CD14-positive monocyte (primary cell): Measurements from ENCODE around the gene KLHL21. TPM values are rescaled to one million over a fixed set of nuclear protein-coding genes. Genes with fewer than 3 reads are reported as not detected.
"Not testable (repeated sequence)": the region's sequence is repeated elsewhere in the genome, so short reads cannot be mapped to it uniquely, and the experiment has no call there.

Source experiments
- DNase-seq, 3 donors: peaks; one replicate each; pipeline ENCODE4 v3.0.0-alpha.2; 2011 to 2022
- H2AFZ ChIP-seq: 2 replicates; pipeline ENCODE4 v1.6.0; 2012; ENCODE audit warnings: mild to moderate bottlenecking, low read depth, low read length, inconsistent platforms; ENCODE audit not compliant: insufficient read depth, poor library complexity, severe bottlenecking
- H3K27ac ChIP-seq, 2 donors: 1 replicate in 1 of 2; 2 replicates in 1 of 2; pipeline ENCODE4 v1.5.1; 2012 to 2013; ENCODE audit warnings: low read length in 2 of 2, control low read depth in 1 of 2, inconsistent platforms in 1 of 2, low read depth in 1 of 2, mild to moderate bottlenecking in 1 of 2
- H3K27me3 ChIP-seq, 2 donors: one replicate each; pipeline versions ENCODE4 v1.6.0 to v1.6.1; 2011 to 2013; ENCODE audit warnings: low read length in 2 of 2; ENCODE audit not compliant: control insufficient read depth in 2 of 2, insufficient read depth in 2 of 2
- H3K36me3 ChIP-seq, 2 donors: replicated peaks in 1 of 2; 1 replicate in 1 of 2; 2 replicates in 1 of 2; pipeline versions ENCODE4 v1.5.1 to v1.6.1; 2012 to 2013; ENCODE audit warnings: low read length in 2 of 2, control low read depth in 1 of 2, inconsistent platforms in 1 of 2, mild to moderate bottlenecking in 1 of 2; ENCODE audit not compliant: insufficient read depth in 2 of 2, control insufficient read depth in 1 of 2
- H3K4me1 ChIP-seq, 2 donors: 1 replicate in 1 of 2; 2 replicates in 1 of 2; pipeline versions ENCODE4 v1.5.1 to v1.6.1; 2012 to 2013; ENCODE audit warnings: low read length in 2 of 2, control low read depth in 1 of 2, inconsistent platforms in 1 of 2, mild to moderate bottlenecking in 1 of 2, moderate library complexity in 1 of 2; ENCODE audit not compliant: insufficient read depth in 2 of 2, control insufficient read depth in 1 of 2
- H3K4me2 ChIP-seq: replicated peaks from 2 replicates; pipeline ENCODE3; 2012; ENCODE audit warnings: low read length, moderate library complexity, mild to moderate bottlenecking; ENCODE audit not compliant: poor library complexity, severe bottlenecking; ENCODE audit errors: extremely low read depth
- H3K4me3 ChIP-seq, 3 experiments: fragments of 200-600 bp in 1 of 3; sonication (generic) in 1 of 3; replicated peaks in 1 of 3; 1 replicate in 2 of 3; 2 replicates in 1 of 3; pipeline ENCODE4 v1.5.1; 2011 to 2013; ENCODE audit warnings: low read length in 3 of 3, mild to moderate bottlenecking in 3 of 3, control low read depth in 2 of 3, low read depth in 2 of 3, inconsistent platforms in 1 of 3, moderate library complexity in 1 of 3
- H3K79me2 ChIP-seq: 2 replicates; pipeline ENCODE4 v1.6.0; 2012; ENCODE audit warnings: mild to moderate bottlenecking, control low read depth, inconsistent platforms, low read length, moderate library complexity; ENCODE audit not compliant: insufficient read depth
- H3K9ac ChIP-seq: 2 replicates; pipeline ENCODE4 v1.6.0; 2017; ENCODE audit warnings: low read length, mild to moderate bottlenecking; ENCODE audit not compliant: insufficient read depth, poor library complexity, severe bottlenecking
- H3K9me3 ChIP-seq, 2 donors: replicated peaks in 1 of 2; 1 replicate in 1 of 2; 2 replicates in 1 of 2; pipeline versions ENCODE4 v1.5.1 to v1.6.1; 2012 to 2013; ENCODE audit warnings: low read length in 2 of 2, control low read depth in 1 of 2; ENCODE audit not compliant: control insufficient read depth in 1 of 2, insufficient read depth in 1 of 2
- H4K20me1 ChIP-seq: 2 replicates; pipeline ENCODE4 v1.6.0; 2012; ENCODE audit warnings: mild to moderate bottlenecking, low read length, control low read depth, moderate library complexity; ENCODE audit not compliant: insufficient read depth
- H3K27ac Mint-ChIP-seq, 7 donors: one replicate each; pipeline ENCODE4 v1.8.0; 2020; ENCODE audit warnings: mild to moderate bottlenecking in 7 of 7, mixed read lengths in 7 of 7, moderate library complexity in 6 of 7, inconsistent platforms in 2 of 7
- H3K27me3 Mint-ChIP-seq, 3 donors: one replicate each; pipeline ENCODE4 v1.8.0; 2021 to 2022; ENCODE audit warnings: low read depth in 3 of 3, mild to moderate bottlenecking in 3 of 3, mixed read lengths in 3 of 3, moderate library complexity in 3 of 3, inconsistent platforms in 1 of 3
- H3K36me3 Mint-ChIP-seq, 2 donors: one replicate each; pipeline ENCODE4 v1.8.0; 2020; ENCODE audit warnings: mixed read lengths in 2 of 2, inconsistent platforms in 1 of 2, mild to moderate bottlenecking in 1 of 2
- H3K4me1 Mint-ChIP-seq: one replicate; pipeline ENCODE4 v1.8.0; 2020; ENCODE audit warnings: mild to moderate bottlenecking, mixed read lengths
- H3K4me3 Mint-ChIP-seq, 2 donors: one replicate each; pipeline ENCODE4 v1.8.0; 2020; ENCODE audit warnings: mild to moderate bottlenecking in 2 of 2, mixed read lengths in 2 of 2, moderate library complexity in 1 of 2
- H3K9me3 Mint-ChIP-seq, 7 donors: one replicate each; pipeline ENCODE4 v1.8.0; 2020 to 2022; ENCODE audit warnings: mixed read lengths in 7 of 7, mild to moderate bottlenecking in 6 of 7, moderate library complexity in 6 of 7, inconsistent platforms in 2 of 7
- CTCF ChIP-seq: fragments of 200-600 bp; IDR thresholded peaks from one replicate; pipeline ENCODE4 v1.8.0; 2022; ENCODE audit warnings: antibody characterized with exemption, mild to moderate bottlenecking
- WGBS: methylation state at CpG from one replicate; pipeline ENCODE4 v1.1.5; 2013; ENCODE audit warnings: missing lambda C conversion rate; ENCODE audit not compliant: insufficient coverage; 5-methylcytosine and 5-hydroxymethylcytosine counted together
- intact Hi-C, 2 donors: fragments of 100-400 bp; cut with micrococcal nuclease; formaldehyde crosslinking; loops; one replicate each; pipeline versions ENCODE4 v1.15.0 to v1.15.1; 2023
- polyA plus RNA-seq, 3 donors: library from polyadenylated mRNA; depleted of rRNA in 1 of 3; unstranded in 2 of 3; stranded (reverse) in 1 of 3; fragments of 300-500 nt in 2 of 3; fragments of >200 nt in 1 of 3; fragmentation: Illumina TruSeq in 2 of 3; gene quantifications; 1 replicate in 2 of 3; 2 replicates in 1 of 3; pipeline ENCODE4 v1.2.3, GENCODE V29; 2012 to 2021

The KLHL21 gene
- polyA plus RNA-seq, 3 donors = 5.9 to 31.0 (median 7.3) TPM

GRCh38 chr1:6600410-6601048 is 2.1 kb downstream of the KLHL21 start:
- Histone ChIP-seq H3K27ac (peak overlapping the region; percentile 92 to 99), H2AFZ (peak overlapping the region; percentile 22), H3K9me3 (no peaks in the 10 kb centered on the region), H3K4me1 (peaks cover 40 to 67% of the 10 kb centered on the region in 2 donors), H3K79me2 (peaks cover 69% of the 10 kb centered on the region), H3K4me2 (peak overlapping the region; percentile 94), H3K27me3 (no peaks in the 10 kb centered on the region), H3K4me3 (peak overlapping the region; percentile 64 to 93 (median 78)), H4K20me1 (peaks cover 68% of the 10 kb centered on the region), H3K9ac (peak overlapping the region; percentile 97), H3K36me3 (peaks cover 25 to 27% of the 10 kb centered on the region in 2 donors)
- intact Hi-C loops = loop anchor here in 1 of 2 donors (2.0 to 10.0 kb wide), 2 partner anchors 20 to 184 kb away; partner anchors contain the start of gene CAMTA1
- H3K27me3 Mint-ChIP-seq = no peaks in the 10 kb centered on the region
- H3K4me1 Mint-ChIP-seq = peaks cover 43% of the 10 kb centered on the region
- H3K9me3 Mint-ChIP-seq = peaks cover 0 to 2% (median 0%) of the 10 kb centered on the region in 7 donors
- WGBS = 0% methylated on average over 7 of the region's 10 CpGs
- H3K27ac Mint-ChIP-seq = peak overlapping the region; percentile 92 to 98 (median 96)
- peaks cover 26 to 41% of the 10 kb centered on the region in 2 donors for H3K36me3 Mint-ChIP-seq
- peak overlapping the region; percentile 89 to 95 for H3K4me3 Mint-ChIP-seq
- no peak for TF ChIP-seq CTCF
- peak in 1 of 3 donors; percentile 22 for DNase-seq

- Mint-ChIP-seq H3K4me3 (peak overlapping the region; percentile 89 to 95), H3K27ac (peak overlapping the region; percentile 92 to 98 (median 96)), H3K36me3 (peaks cover 31 to 46% of the 10 kb centered on the region in 2 donors), H3K4me1 (peaks cover 46% of the 10 kb centered on the region)
- not testable (repeated sequence) for H3K27me3 ChIP-seq, H2AFZ ChIP-seq, H3K9me3 ChIP-seq, H3K9me3 Mint-ChIP-seq, H3K27me3 Mint-ChIP-seq, DNase-seq
- Histone ChIP-seq H4K20me1 (peaks cover 74% of the 10 kb centered on the region), H3K36me3 (peaks cover 30 to 33% of the 10 kb centered on the region in 2 donors), H3K79me2 (peaks cover 74% of the 10 kb centered on the region), H3K27ac (peak overlapping the region; percentile 92 to 99), H3K4me2 (peak overlapping the region; percentile 94), H3K4me3 (peak overlapping the region; percentile 64 to 93 (median 78)), H3K4me1 (peaks cover 40 to 67% of the 10 kb centered on the region in 2 donors), H3K9ac (peak overlapping the region; percentile 97)
- 27% methylated on average over 4 of the region's 8 CpGs for WGBS
- intact Hi-C loops = loop anchor here in 1 of 2 donors (2.0 to 10.0 kb wide), 2 partner anchors 19 to 185 kb away; partner anchors contain the start of gene CAMTA1
Measured at GRCh38 chr1:6599991-6600390, 2.7 kb downstream of the KLHL21 start.
